NT2/D1 (cell line): ENCODE data around the gene TXNRD1.

Experiments
- DNase-seq: peaks from one replicate; pipeline ENCODE4 v3.0.0-alpha.2; 2011; ENCODE audit warnings: low read depth, low spot score
- H3K27me3 ChIP-seq: 2 replicates; pipeline ENCODE4 v1.6.0; 2011; ENCODE audit warnings: mild to moderate bottlenecking; ENCODE audit not compliant: insufficient read length, insufficient read depth
- H3K36me3 ChIP-seq: 2 replicates; pipeline ENCODE4 v1.6.1; 2011; ENCODE audit warnings: mild to moderate bottlenecking, low read length, mixed read lengths; ENCODE audit not compliant: insufficient read depth, insufficient read length
- H3K4me1 ChIP-seq: 2 replicates; pipeline ENCODE4 v1.5.1; 2011; ENCODE audit not compliant: insufficient read depth, insufficient read length
- H3K4me3 ChIP-seq: 2 replicates; pipeline ENCODE4 v1.5.1; 2011; ENCODE audit warnings: low read depth; ENCODE audit not compliant: insufficient read length
- H3K9ac ChIP-seq: 2 replicates; pipeline ENCODE4 v1.6.0; 2011; ENCODE audit warnings: low read depth; ENCODE audit not compliant: insufficient read length
- H3K9me3 ChIP-seq: 2 replicates; pipeline ENCODE4 v1.5.1; 2011; ENCODE audit warnings: mild to moderate bottlenecking, low read length; ENCODE audit not compliant: insufficient read depth
- SUZ12 ChIP-seq: IDR thresholded peaks from 2 replicates; pipeline ENCODE4 v1.6.1; 2011; ENCODE audit not compliant: insufficient read length, insufficient read depth; ENCODE audit errors: extremely low read depth
- YY1 ChIP-seq: IDR thresholded peaks from 2 replicates; pipeline ENCODE4 v1.6.1; 2011; ENCODE audit not compliant: insufficient read length, insufficient read depth
- ZNF274 ChIP-seq: IDR thresholded peaks from 2 replicates; pipeline ENCODE4 v1.6.1; 2011; ENCODE audit warnings: mild to moderate bottlenecking, low read depth, low read length

TXNRD1 gene

GRCh38 chr12:104182621-104183378 lies 32.8 kb upstream of the TXNRD1 start:
- H3K9me3 ChIP-seq = peaks cover 18% of the 10 kb centered on the region
- DNase-seq = no peak
- no peak overlapping the region for H3K9ac ChIP-seq
- H3K27me3 ChIP-seq = no peaks in the 10 kb centered on the region
- no peaks in the 10 kb centered on the region for H3K36me3 ChIP-seq
- TF ChIP-seq ZNF274 (no peak), YY1 (no peak), SUZ12 (no peak)
- H3K4me3 ChIP-seq = no peak overlapping the region
- H3K4me1 ChIP-seq = peaks cover 3% of the 10 kb centered on the region

- Histone ChIP-seq H3K9me3 (peaks cover 18% of the 10 kb centered on the region), H3K9ac (no peak overlapping the region), H3K4me1 (no peaks in the 10 kb centered on the region), H3K27me3 (no peaks in the 10 kb centered on the region), H3K36me3 (no peaks in the 10 kb centered on the region), H3K4me3 (no peak overlapping the region)
- DNase-seq = no peak
- TF ChIP-seq YY1 (no peak), ZNF274 (no peak), SUZ12 (no peak)
These were observed 32.1 kb upstream of the TXNRD1 start for GRCh38 chr12:104183443-104183842.

GRCh38 chr12:104187446-104188155 lies 28.0 kb upstream of the TXNRD1 start:
- no peak overlapping the region for H3K4me3 ChIP-seq
- TF ChIP-seq ZNF274 (no peak), YY1 (no peak), SUZ12 (no peak)
- H3K27me3 ChIP-seq = no peaks in the 10 kb centered on the region
- no peak overlapping the region for H3K9ac ChIP-seq
- no peaks in the 10 kb centered on the region for H3K36me3 ChIP-seq
- peaks cover 18% of the 10 kb centered on the region for H3K9me3 ChIP-seq
- H3K4me1 ChIP-seq = no peaks in the 10 kb centered on the region
- DNase-seq = no peak

GRCh38 chr12:104188534-104188933 lies 27.0 kb upstream of the TXNRD1 start:
- Histone ChIP-seq H3K4me3 (no peak overlapping the region), H3K9me3 (peaks cover 12% of the 10 kb centered on the region), H3K9ac (no peak overlapping the region), H3K27me3 (no peaks in the 10 kb centered on the region), H3K4me1 (no peaks in the 10 kb centered on the region), H3K36me3 (no peaks in the 10 kb centered on the region)
- TF ChIP-seq ZNF274 (no peak), SUZ12 (no peak), YY1 (no peak)
- no peak for DNase-seq

GRCh38 chr12:104189915-104190555 lies 25.5 kb upstream of the TXNRD1 start:
- H3K4me1 ChIP-seq = no peaks in the 10 kb centered on the region
- no peak for DNase-seq
- no peaks in the 10 kb centered on the region for H3K27me3 ChIP-seq
- no peaks in the 10 kb centered on the region for H3K9me3 ChIP-seq
- no peak for TF ChIP-seq ZNF274
- no peak for TF ChIP-seq SUZ12
- TF ChIP-seq YY1 = no peak
- H3K4me3 ChIP-seq = no peak overlapping the region
- no peaks in the 10 kb centered on the region for H3K36me3 ChIP-seq
- H3K9ac ChIP-seq = no peak overlapping the region

GRCh38 chr12:104190641-104191176 lies 24.9 kb upstream of the TXNRD1 start:
- TF ChIP-seq YY1 = no peak
- no peak for TF ChIP-seq SUZ12
- no peak for TF ChIP-seq ZNF274
- no peaks in the 10 kb centered on the region for H3K9me3 ChIP-seq
- H3K4me1 ChIP-seq = no peaks in the 10 kb centered on the region
- H3K36me3 ChIP-seq = no peaks in the 10 kb centered on the region
- H3K4me3 ChIP-seq = no peak overlapping the region
- no peaks in the 10 kb centered on the region for H3K27me3 ChIP-seq
- no peak for DNase-seq
- no peak overlapping the region for H3K9ac ChIP-seq

- Histone ChIP-seq H3K9ac (no peak overlapping the region), H3K27me3 (no peaks in the 10 kb centered on the region), H3K4me1 (no peaks in the 10 kb centered on the region), H3K9me3 (peaks cover 13% of the 10 kb centered on the region), H3K4me3 (no peak overlapping the region), H3K36me3 (no peaks in the 10 kb centered on the region)
- no peak for DNase-seq
- no peak for TF ChIP-seq SUZ12
- no peak for TF ChIP-seq ZNF274
- TF ChIP-seq YY1 = no peak
These were observed 18.3 kb upstream of the TXNRD1 start for GRCh38 chr12:104197264-104197663.
